ENCODE results near the gene TNFRSF6B.
A peak's percentile ranks its signal among the peaks of the same experiment; 100 is the strongest.

TNFRSF6B gene

GRCh38 chr20:63711085-63711645 lies 14.7 kb downstream of the TNFRSF6B start:
- peak overlapping the region; percentile 53 for H3K4me3 ChIP-seq (ENCODE audit: low read length, poor library complexity, severe bottlenecking)
- H3K4me1 ChIP-seq (ENCODE audit: insufficient read depth, low read length, poor library complexity, severe bottlenecking) = peaks cover 27% of the 10 kb centered on the region
- peaks cover 94% of the 10 kb centered on the region for H3K79me2 ChIP-seq (ENCODE audit: insufficient read depth, low read length)
- H3K9me2 ChIP-seq (replicated peaks; ENCODE audit: low read depth, low read length) = no peaks in the 10 kb centered on the region
- peak overlapping the region; percentile 35 for H3K9ac ChIP-seq (ENCODE audit: low read depth, low read length, poor library complexity, severe bottlenecking)
- no peaks in the 10 kb centered on the region; the same call in 1 of the 2 replicates for H3K9me3 ChIP-seq (ENCODE audit: insufficient read depth, low read depth, low read length)
- H3K4me2 ChIP-seq (ENCODE audit: low read depth, low read length, poor library complexity, severe bottlenecking) = peak overlapping the region; percentile 56
- no peak overlapping the region for H2AFZ ChIP-seq (ENCODE audit: low read length)
- H3F3A ChIP-seq (ENCODE audit: low read depth) = no peaks in the 10 kb centered on the region
- no peak for TF ChIP-seq CTCF (conservative IDR thresholded peaks at IDR 0.05; ENCODE audit: low read length)
- no peak for TF ChIP-seq EZH2phosphoT487 (IDR thresholded peaks at IDR 0.05; ENCODE audit: borderline replicate concordance)
- peaks cover 4% of the 10 kb centered on the region for H3K27me3 ChIP-seq (ENCODE audit: insufficient read depth, low read length, poor library complexity, severe bottlenecking)
- peaks cover 30% of the 10 kb centered on the region for H4K20me1 ChIP-seq (ENCODE audit: insufficient read depth, low read length, poor library complexity, severe bottlenecking)
- H3K36me3 ChIP-seq (ENCODE audit: insufficient read depth, low read length) = peaks cover 17% of the 10 kb centered on the region

- H3K27me3 ChIP-seq (ENCODE audit: insufficient read depth, low read length, poor library complexity, severe bottlenecking) = peaks cover 3% of the 10 kb centered on the region
- H3K9me2 ChIP-seq (replicated peaks; ENCODE audit: low read depth, low read length) = no peaks in the 10 kb centered on the region
- no peak overlapping the region for H3K4me3 ChIP-seq (ENCODE audit: low read length, poor library complexity, severe bottlenecking)
- TF ChIP-seq EZH2phosphoT487 (IDR thresholded peaks at IDR 0.05; ENCODE audit: borderline replicate concordance) = no peak
- TF ChIP-seq CTCF (conservative IDR thresholded peaks at IDR 0.05; ENCODE audit: low read length) = no peak
- H4K20me1 ChIP-seq (ENCODE audit: insufficient read depth, low read length, poor library complexity, severe bottlenecking) = peaks cover 21% of the 10 kb centered on the region
- no peaks in the 10 kb centered on the region; the same call in 1 of the 2 replicates for H3K9me3 ChIP-seq (ENCODE audit: insufficient read depth, low read depth, low read length)
- no peaks in the 10 kb centered on the region for H3F3A ChIP-seq (ENCODE audit: low read depth)
- no peak overlapping the region for H2AFZ ChIP-seq (ENCODE audit: low read length)
- peaks cover 22% of the 10 kb centered on the region for H3K4me1 ChIP-seq (ENCODE audit: insufficient read depth, low read length, poor library complexity, severe bottlenecking)
- no peak overlapping the region for H3K9ac ChIP-seq (ENCODE audit: low read depth, low read length, poor library complexity, severe bottlenecking)
- H3K79me2 ChIP-seq (ENCODE audit: insufficient read depth, low read length) = peaks cover 93% of the 10 kb centered on the region
- H3K36me3 ChIP-seq (ENCODE audit: insufficient read depth, low read length) = peaks cover 17% of the 10 kb centered on the region
- peak overlapping the region; percentile 56 for H3K4me2 ChIP-seq (ENCODE audit: low read depth, low read length, poor library complexity, severe bottlenecking)
These were observed 15.7 kb downstream of the TNFRSF6B start for GRCh38 chr20:63712191-63712590.

GRCh38 chr20:63714858-63715257 lies 18.4 kb downstream of the TNFRSF6B start:
- no peak overlapping the region for H3K4me2 ChIP-seq (ENCODE audit: low read depth, low read length, poor library complexity, severe bottlenecking)
- H3K27me3 ChIP-seq (ENCODE audit: insufficient read depth, low read length, poor library complexity, severe bottlenecking) = no peaks in the 10 kb centered on the region
- H3K9me3 ChIP-seq (ENCODE audit: insufficient read depth, low read depth, low read length) = peaks cover 4% of the 10 kb centered on the region; the same call in 1 of the 2 replicates
- H3K79me2 ChIP-seq (ENCODE audit: insufficient read depth, low read length) = peaks cover 93% of the 10 kb centered on the region
- no peak overlapping the region for H3K4me3 ChIP-seq (ENCODE audit: low read length, poor library complexity, severe bottlenecking)
- no peak overlapping the region for H2AFZ ChIP-seq (ENCODE audit: low read length)
- H4K20me1 ChIP-seq (ENCODE audit: insufficient read depth, low read length, poor library complexity, severe bottlenecking) = peaks cover 6% of the 10 kb centered on the region
- H3K9ac ChIP-seq (ENCODE audit: low read depth, low read length, poor library complexity, severe bottlenecking) = no peak overlapping the region
- TF ChIP-seq CTCF (conservative IDR thresholded peaks at IDR 0.05; ENCODE audit: low read length) (no peak), EZH2phosphoT487 (IDR thresholded peaks at IDR 0.05; ENCODE audit: borderline replicate concordance) (no peak)
- H3K9me2 ChIP-seq (replicated peaks; ENCODE audit: low read depth, low read length) = no peaks in the 10 kb centered on the region
- H3K4me1 ChIP-seq (ENCODE audit: insufficient read depth, low read length, poor library complexity, severe bottlenecking) = peaks cover 12% of the 10 kb centered on the region
- H3F3A ChIP-seq (ENCODE audit: low read depth) = peaks cover 2% of the 10 kb centered on the region; the same call in 1 of the 2 replicates
- H3K36me3 ChIP-seq (ENCODE audit: insufficient read depth, low read length) = peaks cover 35% of the 10 kb centered on the region

Data from Loucy (cell line).